Loucy (cell line): ENCODE measurements around the gene KCTD19.
A peak's percentile ranks its signal among the peaks of the same experiment; 100 is the strongest.
"Not testable (repeated sequence)": the region's sequence is repeated elsewhere in the genome, so short reads cannot be mapped to it uniquely, and the experiment has no call there.

Source experiments
- H2AFZ ChIP-seq: fragments of 200-600 bp; sonication (generic); 2 replicates; pipeline ENCODE4 v1.6.0; 2016; ENCODE audit warnings: antibody characterized with exemption, mild to moderate bottlenecking, low read length, moderate library complexity
- H3F3A ChIP-seq: fragments of 200-600 bp; 2 replicates; pipeline ENCODE4 v1.6.0; 2016; ENCODE audit warnings: antibody characterized with exemption, low read depth, mild to moderate bottlenecking
- H3K27me3 ChIP-seq: fragments of 200-600 bp; sonication (generic); 2 replicates; pipeline ENCODE4 v1.6.1; 2014; ENCODE audit warnings: low read length, mild to moderate bottlenecking; ENCODE audit not compliant: insufficient read depth, poor library complexity, severe bottlenecking
- H3K36me3 ChIP-seq: fragments of 200-600 bp; sonication (generic); 2 replicates; pipeline ENCODE4 v1.6.1; 2016; ENCODE audit warnings: low read length; ENCODE audit not compliant: insufficient read depth
- H3K4me1 ChIP-seq: fragments of 200-600 bp; sonication (generic); 2 replicates; pipeline ENCODE4 v1.5.1; 2014; ENCODE audit warnings: low read length, mild to moderate bottlenecking; ENCODE audit not compliant: insufficient read depth, poor library complexity, severe bottlenecking
- H3K4me2 ChIP-seq: fragments of 200-600 bp; sonication (generic); 2 replicates; pipeline ENCODE4 v1.6.0; 2014; ENCODE audit warnings: antibody characterized with exemption, low read length, low read depth, mild to moderate bottlenecking; ENCODE audit not compliant: poor library complexity, severe bottlenecking
- H3K4me3 ChIP-seq: fragments of 200-600 bp; sonication (generic); 2 replicates; pipeline ENCODE4 v1.5.1; 2014; ENCODE audit warnings: low read length, mild to moderate bottlenecking, mixed read lengths; ENCODE audit not compliant: poor library complexity, severe bottlenecking
- H3K79me2 ChIP-seq: fragments of 200-600 bp; sonication (generic); 2 replicates; pipeline ENCODE4 v1.6.1; 2014; ENCODE audit warnings: low read length; ENCODE audit not compliant: insufficient read depth
- H3K9ac ChIP-seq: fragments of 200-600 bp; sonication (generic); 2 replicates; pipeline ENCODE4 v1.6.0; 2014; ENCODE audit warnings: mild to moderate bottlenecking, low read depth, low read length, moderate library complexity; ENCODE audit not compliant: poor library complexity, severe bottlenecking
- H3K9me2 ChIP-seq: fragments of 200-600 bp; sonication (generic); replicated peaks from 2 replicates; pipeline ENCODE4 v1.6.1; 2016; ENCODE audit warnings: low read depth, low read length, mixed read lengths
- H3K9me3 ChIP-seq: fragments of 200-600 bp; sonication (generic); 2 replicates; pipeline ENCODE4 v1.6.1; 2014; ENCODE audit warnings: mild to moderate bottlenecking, antibody characterized with exemption, low read length, low read depth; ENCODE audit not compliant: insufficient read depth
- H4K20me1 ChIP-seq: fragments of 200-600 bp; sonication (generic); 2 replicates; pipeline ENCODE4 v1.6.0; 2014; ENCODE audit warnings: antibody characterized with exemption, low read length, mild to moderate bottlenecking; ENCODE audit not compliant: insufficient read depth, poor library complexity, severe bottlenecking
- CTCF ChIP-seq: fragments of 200-600 bp; sonication (generic); conservative IDR thresholded peaks from 2 replicates; pipeline ENCODE4 v1.5.1; 2014; ENCODE audit warnings: mild to moderate bottlenecking, antibody characterized with exemption, low read length
- EZH2phosphoT487 ChIP-seq: fragments of 200-600 bp; IDR thresholded peaks from 2 replicates; pipeline ENCODE4 v1.6.1; 2018; ENCODE audit warnings: antibody characterized with exemption, mild to moderate bottlenecking, moderate library complexity, borderline replicate concordance

KCTD19 gene

GRCh38 chr16:67326472-67327309 lies at the start of gene KCTD19, which contains the start of gene LRRC36:
Gene KCTD19 (minus strand): TSS chr16:67326741. CDS start chr16:67326707, 34 bp downstream.
Gene LRRC36 (plus strand): TSS chr16:67326815. CDS start chr16:67326863, 48 bp downstream.
- Histone ChIP-seq H3K4me1 (peaks cover 10% of the 10 kb centered on the region), H3F3A (peaks cover 6% of the 10 kb centered on the region; the same call in 1 of the 2 replicates), H3K79me2 (no peaks in the 10 kb centered on the region), H3K36me3 (no peaks in the 10 kb centered on the region), H3K4me3 (peak within 1 kb of the TSS; percentile 84), H3K9me3 (no peaks in the 10 kb centered on the region), H3K9ac (peak within 1 kb of the TSS; percentile 93), H3K4me2 (peak within 1 kb of the TSS; percentile 85), H4K20me1 (no peaks in the 10 kb centered on the region), H3K9me2 (no peaks in the 10 kb centered on the region), H2AFZ (peak within 1 kb of the TSS; percentile 87), H3K27me3 (no peaks in the 10 kb centered on the region)
- TF ChIP-seq CTCF (peak; percentile 71), EZH2phosphoT487 (no peak)

DNA sequence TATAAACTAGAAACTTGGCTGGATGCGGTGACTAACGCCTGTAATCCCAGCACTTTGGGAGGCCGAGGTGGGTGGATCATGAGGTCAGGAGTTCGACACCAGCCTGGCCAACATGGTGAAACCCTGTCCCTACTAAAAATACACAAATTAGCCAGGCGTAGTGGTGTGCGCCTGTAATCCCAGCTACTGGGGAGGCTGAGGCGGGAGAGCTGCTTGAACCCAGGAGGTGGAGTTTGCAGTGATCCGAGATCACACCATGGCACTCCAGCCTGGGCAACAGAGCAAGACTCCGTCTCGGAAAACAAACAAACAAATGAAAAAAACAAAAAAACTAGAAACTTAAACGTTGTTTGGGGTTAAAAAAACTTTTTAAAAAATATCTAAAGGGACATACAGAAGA lies 49.5 kb upstream of the KCTD19 start:
- H3K9ac ChIP-seq, H3K36me3 ChIP-seq, H2AFZ ChIP-seq, H3K79me2 ChIP-seq, H3K9me3 ChIP-seq, H3K9me2 ChIP-seq, H3K4me2 ChIP-seq, H3K4me1 ChIP-seq, H3K4me3 ChIP-seq, H3K27me3 ChIP-seq, H4K20me1 ChIP-seq, H3F3A ChIP-seq: not testable (repeated sequence)

- Histone ChIP-seq H4K20me1 (no peaks in the 10 kb centered on the region), H3F3A (no peaks in the 10 kb centered on the region), H2AFZ (peak overlapping the region; percentile 18; the same call in 1 of the 2 replicates), H3K27me3 (no peaks in the 10 kb centered on the region), H3K4me3 (no peak overlapping the region), H3K4me2 (no peak overlapping the region), H3K9me2 (no peaks in the 10 kb centered on the region), H3K9ac (no peak overlapping the region), H3K79me2 (no peaks in the 10 kb centered on the region), H3K4me1 (no peaks in the 10 kb centered on the region), H3K36me3 (no peaks in the 10 kb centered on the region), H3K9me3 (no peaks in the 10 kb centered on the region)
- TF ChIP-seq EZH2phosphoT487 (no peak), CTCF (peak; percentile 67)
These were observed 46.1 kb upstream of the KCTD19 start for GRCh38 chr16:67372664-67373063.
